ENCODE data around the gene COCH.

GRCh38 chr14:30889244-30889594 is 14.9 kb downstream of the COCH start:
- TF ChIP-seq EZH2 (IDR thresholded peaks at IDR 0.05; ENCODE audit: insufficient read depth, low read length) = no peak
- TF ChIP-seq, protein P1, sequence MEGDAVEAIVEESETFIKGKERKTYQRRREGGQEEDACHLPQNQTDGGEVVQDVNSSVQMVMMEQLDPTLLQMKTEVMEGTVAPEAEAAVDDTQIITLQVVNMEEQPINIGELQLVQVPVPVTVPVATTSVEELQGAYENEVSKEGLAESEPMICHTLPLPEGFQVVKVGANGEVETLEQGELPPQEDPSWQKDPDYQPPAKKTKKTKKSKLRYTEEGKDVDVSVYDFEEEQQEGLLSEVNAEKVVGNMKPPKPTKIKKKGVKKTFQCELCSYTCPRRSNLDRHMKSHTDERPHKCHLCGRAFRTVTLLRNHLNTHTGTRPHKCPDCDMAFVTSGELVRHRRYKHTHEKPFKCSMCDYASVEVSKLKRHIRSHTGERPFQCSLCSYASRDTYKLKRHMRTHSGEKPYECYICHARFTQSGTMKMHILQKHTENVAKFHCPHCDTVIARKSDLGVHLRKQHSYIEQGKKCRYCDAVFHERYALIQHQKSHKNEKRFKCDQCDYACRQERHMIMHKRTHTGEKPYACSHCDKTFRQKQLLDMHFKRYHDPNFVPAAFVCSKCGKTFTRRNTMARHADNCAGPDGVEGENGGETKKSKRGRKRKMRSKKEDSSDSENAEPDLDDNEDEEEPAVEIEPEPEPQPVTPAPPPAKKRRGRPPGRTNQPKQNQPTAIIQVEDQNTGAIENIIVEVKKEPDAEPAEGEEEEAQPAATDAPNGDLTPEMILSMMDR (IDR thresholded peaks at IDR 0.05; ENCODE audit: insufficient read depth, low read depth, low read length) = no peak
